IPS-20b (cell line): ENCODE data around the gene MUC4.

Experiments used
- H3K27ac ChIP-seq: one replicate; pipeline ENCODE4 v1.5.1; 2013; ENCODE audit warnings: low read length
- H3K27me3 ChIP-seq: 2 replicates; pipeline ENCODE4 v1.6.1; 2013; ENCODE audit warnings: mild to moderate bottlenecking, low read length, inconsistent platforms; ENCODE audit not compliant: insufficient read depth
- H3K36me3 ChIP-seq: 2 replicates; pipeline ENCODE4 v1.6.1; 2013; ENCODE audit warnings: low read depth, mild to moderate bottlenecking, inconsistent platforms, low read length, moderate library complexity; ENCODE audit not compliant: insufficient read depth
- H3K4me1 ChIP-seq: 2 replicates; pipeline ENCODE4 v1.6.1; 2013; ENCODE audit warnings: mild to moderate bottlenecking, control low read depth, inconsistent platforms, low read length, moderate library complexity; ENCODE audit not compliant: insufficient read depth
- H3K4me3 ChIP-seq: 2 replicates; pipeline ENCODE4 v1.5.1; 2013; ENCODE audit warnings: mild to moderate bottlenecking, low read length, inconsistent platforms
- H3K9ac ChIP-seq: 2 replicates; pipeline ENCODE4 v1.6.1; 2013; ENCODE audit warnings: low read depth, mild to moderate bottlenecking, inconsistent platforms, low read length, moderate library complexity
- H3K9me3 ChIP-seq: 2 replicates; pipeline ENCODE4 v1.6.1; 2013; ENCODE audit warnings: mild to moderate bottlenecking, low read depth, low read length, inconsistent platforms; ENCODE audit not compliant: insufficient read depth

MUC4 gene

GRCh38 chr3:195701042-195701915 lies 110.5 kb downstream of the MUC4 start:
- Histone ChIP-seq H3K27me3 (no peaks in the 10 kb centered on the region), H3K4me3 (no peak overlapping the region), H3K27ac (no peak overlapping the region), H3K4me1 (peaks cover 20% of the 10 kb centered on the region), H3K36me3 (no peaks in the 10 kb centered on the region), H3K9ac (no peak overlapping the region), H3K9me3 (no peaks in the 10 kb centered on the region)

GRCh38 chr3:195700319-195700718 lies 111.4 kb downstream of the MUC4 start:
- Histone ChIP-seq H3K4me1 (peaks cover 14% of the 10 kb centered on the region), H3K27ac (no peak overlapping the region), H3K36me3 (no peaks in the 10 kb centered on the region)

DNA sequence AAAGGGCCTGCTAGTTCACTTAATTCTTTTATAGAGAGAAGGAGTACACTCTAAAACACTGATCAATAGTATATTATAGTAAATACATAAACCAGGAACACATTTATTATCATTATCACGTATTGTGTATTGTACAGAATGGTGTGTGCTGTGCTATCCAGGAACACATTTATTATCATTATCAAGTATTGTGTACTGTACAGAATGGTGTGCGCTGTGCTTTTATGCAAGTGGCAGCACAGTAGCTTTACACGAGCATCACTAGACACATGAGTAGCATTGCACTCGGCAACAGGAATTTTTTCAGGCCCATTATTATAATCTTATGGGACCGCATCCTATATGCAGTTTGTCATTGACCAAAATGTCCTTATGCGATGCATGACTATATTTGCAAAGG lies 111.9 kb downstream of the MUC4 start:
- Histone ChIP-seq H3K9ac (no peak overlapping the region), H3K36me3 (no peaks in the 10 kb centered on the region), H3K4me1 (peaks cover 14% of the 10 kb centered on the region), H3K27me3 (no peaks in the 10 kb centered on the region), H3K4me3 (no peak overlapping the region), H3K27ac (no peak overlapping the region), H3K9me3 (no peaks in the 10 kb centered on the region)

More at GRCh38 chr3:195700319-195700718, 111.4 kb downstream of the MUC4 start:
- Histone ChIP-seq H3K9me3 (no peaks in the 10 kb centered on the region), H3K4me3 (no peak overlapping the region), H3K27me3 (no peaks in the 10 kb centered on the region), H3K9ac (no peak overlapping the region)

GRCh38 chr3:195699388-195699771 lies 112.3 kb downstream of the MUC4 start:
- no peak overlapping the region for H3K9ac ChIP-seq
- H3K27ac ChIP-seq, result no peak overlapping the region
- H3K4me3 ChIP-seq, result no peak overlapping the region
- H3K4me1 ChIP-seq, result peaks cover 14% of the 10 kb centered on the region
- H3K36me3 ChIP-seq, result no peaks in the 10 kb centered on the region
- H3K9me3 ChIP-seq, result no peaks in the 10 kb centered on the region
- H3K27me3 ChIP-seq, result no peaks in the 10 kb centered on the region

GRCh38 chr3:195698647-195699387 lies 112.9 kb downstream of the MUC4 start:
- H3K4me3 ChIP-seq, result peak overlapping the region; percentile 5; the same call in 1 of the 2 replicates
- H3K36me3 ChIP-seq, result no peaks in the 10 kb centered on the region
- no peak overlapping the region for H3K27ac ChIP-seq
- no peaks in the 10 kb centered on the region for H3K9me3 ChIP-seq
- H3K27me3 ChIP-seq, result no peaks in the 10 kb centered on the region
- H3K9ac ChIP-seq, result no peak overlapping the region
- peaks cover 14% of the 10 kb centered on the region for H3K4me1 ChIP-seq

DNA sequence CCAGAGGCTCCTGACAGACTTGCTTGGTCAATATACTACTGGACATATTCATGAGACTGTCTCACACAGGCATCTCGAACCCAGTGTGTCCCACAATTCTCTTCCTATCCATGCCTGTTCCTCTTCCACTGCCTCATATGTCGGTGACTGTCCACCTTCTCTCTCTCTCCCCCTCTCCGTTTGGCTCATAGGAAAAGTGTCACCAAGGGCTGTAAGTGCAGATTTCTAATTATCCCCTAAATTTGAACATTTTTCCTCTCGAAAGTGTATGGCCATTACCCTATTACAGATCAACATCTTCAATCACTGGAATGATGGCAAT lies 113.4 kb downstream of the MUC4 start:
- Histone ChIP-seq H3K27me3 (no peaks in the 10 kb centered on the region), H3K27ac (no peak overlapping the region), H3K4me3 (peak overlapping the region; percentile 5; the same call in 1 of the 2 replicates), H3K9me3 (no peaks in the 10 kb centered on the region), H3K9ac (no peak overlapping the region), H3K4me1 (peaks cover 14% of the 10 kb centered on the region), H3K36me3 (no peaks in the 10 kb centered on the region)

- Histone ChIP-seq H3K9me3 (no peaks in the 10 kb centered on the region), H3K36me3 (peaks cover 2% of the 10 kb centered on the region; the same call in 1 of the 2 replicates), H3K4me1 (peaks cover 14% of the 10 kb centered on the region), H3K4me3 (peak overlapping the region; percentile 5; the same call in 1 of the 2 replicates), H3K9ac (no peak overlapping the region), H3K27ac (no peak overlapping the region), H3K27me3 (no peaks in the 10 kb centered on the region)
Measured at GRCh38 chr3:195697582-195698324, 114.0 kb downstream of the MUC4 start.
